ENCODE data around the gene INTS14.

Gene INTS14

DNA sequence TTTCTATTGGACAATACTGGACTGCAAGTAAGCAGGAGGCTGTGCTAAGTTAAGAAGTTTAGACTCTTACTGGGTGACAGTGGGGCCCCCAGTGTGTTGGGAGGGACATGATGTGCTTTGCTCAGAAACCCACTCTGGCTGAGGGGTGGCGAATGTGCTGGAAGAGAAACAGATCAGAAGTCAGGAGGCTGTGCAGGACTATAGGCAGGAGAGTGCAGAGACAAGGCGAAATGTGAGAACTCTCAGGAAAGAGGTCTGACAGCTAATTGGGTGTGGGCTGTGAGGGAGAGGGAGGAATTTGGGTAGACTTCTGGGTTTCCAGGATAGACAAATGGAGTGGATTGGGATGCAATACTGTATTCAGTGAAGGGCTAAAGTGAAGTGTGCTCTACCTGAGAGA is 22.8 kb upstream of the INTS14 start:
- no peak for DNase-seq (ENCODE audit: low spot score)
- H3K27ac ChIP-seq: no peak overlapping the region
- no peak for TF ChIP-seq CTCF (conservative IDR thresholded peaks at IDR 0.05; ENCODE audit: low read depth)
- CTCF ChIA-PET: no interaction called here
- POLR2A ChIA-PET (ENCODE audit: low non-redundant PET): no interaction called here

DNA sequence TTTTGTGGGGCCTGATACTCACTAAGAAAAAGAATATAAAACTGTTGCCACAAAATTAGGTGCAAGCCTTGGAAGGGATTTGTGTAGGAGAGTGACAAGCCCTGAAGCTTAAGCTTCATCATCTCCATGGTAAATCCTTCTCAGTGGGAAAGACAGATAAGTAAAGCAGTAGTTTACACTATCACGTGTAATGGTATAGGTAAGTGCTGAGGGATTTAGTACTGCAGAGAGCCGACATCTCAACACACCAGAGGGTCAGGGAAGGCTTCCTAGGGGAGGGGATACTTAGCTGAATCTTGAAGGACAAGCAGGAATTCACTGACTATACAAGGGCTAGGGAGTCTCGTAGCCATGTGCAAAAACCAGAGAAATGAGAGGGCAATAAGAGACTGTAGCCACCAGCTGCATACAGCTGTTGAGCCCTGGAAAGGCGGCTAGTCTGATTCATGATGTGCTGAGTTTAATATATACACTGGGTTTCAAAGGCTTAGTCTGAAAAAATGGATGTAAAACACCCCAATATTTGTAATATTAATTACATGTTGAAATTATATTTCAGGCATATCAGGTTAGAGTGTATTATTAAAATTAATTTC is 21.9 kb upstream of the INTS14 start:
- DNase-seq (ENCODE audit: low spot score): no peak
- CTCF ChIA-PET: interaction anchor here (0.6 kb wide), 1 partner anchor 58 kb away, joined by 3 read pairs; no protein-coding TSS in a partner anchor
- no peak for TF ChIP-seq CTCF (conservative IDR thresholded peaks at IDR 0.05; ENCODE audit: low read depth)
- POLR2A ChIA-PET (ENCODE audit: low non-redundant PET): no interaction called here
- no peak overlapping the region for H3K27ac ChIP-seq

- TF ChIP-seq CTCF (conservative IDR thresholded peaks at IDR 0.05; ENCODE audit: low read depth): no peak
- H3K27ac ChIP-seq: no peak overlapping the region
- POLR2A ChIA-PET (ENCODE audit: low non-redundant PET): no interaction called here
- CTCF ChIA-PET: interaction anchor here (0.6 kb wide), 1 partner anchor 12 kb away, joined by 3 read pairs; no protein-coding TSS in a partner anchor
- DNase-seq (ENCODE audit: low spot score): no peak
Observed at GRCh38 chr15:65631503-65631902, 20.6 kb upstream of the INTS14 start.

- CTCF ChIA-PET: interaction anchor here (0.6 kb wide), 1 partner anchor 12 kb away, joined by 3 read pairs; no protein-coding TSS in a partner anchor
- no peak for TF ChIP-seq CTCF (conservative IDR thresholded peaks at IDR 0.05; ENCODE audit: low read depth)
- POLR2A ChIA-PET (ENCODE audit: low non-redundant PET): no interaction called here
- H3K27ac ChIP-seq: no peak overlapping the region
- DNase-seq (ENCODE audit: low spot score): no peak
Observed at GRCh38 chr15:65630760-65631159, 19.8 kb upstream of the INTS14 start.

GRCh38 chr15:65629548-65629947 is 18.6 kb upstream of the INTS14 start:
- ChIA-PET POLR2A (ENCODE audit: low non-redundant PET) (interaction anchor here (0.8 kb wide), 1 partner anchor 19 kb away, joined by 3 read pairs; the partner anchor contains the start of gene INTS14), CTCF (no interaction called here)
- TF ChIP-seq CTCF (conservative IDR thresholded peaks at IDR 0.05; ENCODE audit: low read depth): no peak
- no peak for DNase-seq (ENCODE audit: low spot score)
- H3K27ac ChIP-seq: no peak overlapping the region

DNA sequence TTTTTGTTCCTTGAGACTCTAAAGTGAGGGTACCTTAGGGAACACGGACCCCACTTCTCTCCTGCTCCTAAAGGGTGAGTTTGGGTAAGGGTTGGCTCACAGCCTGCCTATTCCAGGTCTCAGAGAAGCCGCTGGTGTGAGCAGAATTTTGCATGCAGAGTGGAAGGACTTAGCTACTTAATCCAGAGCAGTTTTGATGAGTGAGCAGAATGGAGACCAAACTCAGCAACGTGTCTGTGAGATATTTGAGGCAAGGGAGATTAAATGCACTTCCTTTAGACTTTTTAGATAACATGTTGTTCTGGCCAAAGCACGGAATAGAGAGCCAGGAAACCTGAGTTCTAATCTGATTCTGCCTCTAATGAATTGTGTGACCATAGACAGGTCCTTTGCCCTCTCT is 15.9 kb upstream of the INTS14 start:
- TF ChIP-seq CTCF (conservative IDR thresholded peaks at IDR 0.05; ENCODE audit: low read depth): no peak

More for the DNA sequence above, 15.9 kb upstream of the INTS14 start:
- ChIA-PET CTCF (no interaction called here), POLR2A (ENCODE audit: low non-redundant PET) (no interaction called here)
- no peak for DNase-seq (ENCODE audit: low spot score)
- H3K27ac ChIP-seq: no peak overlapping the region

Data from RWPE1 (cell line).